Keratinocyte (primary cell): Measurements from ENCODE around the gene LPCAT1. TPM values are rescaled to one million over a fixed set of nuclear protein-coding genes. Genes with fewer than 3 reads are reported as not detected.

Experiments
- DNase-seq: peaks from one replicate; pipeline ENCODE4 v3.0.0-alpha.2; 2011; ENCODE audit warnings: low read depth, missing footprints, low spot score
- FAIRE-seq: peaks from 2 replicates; lab custom pipeline; 2011; peaks lifted over from hg19 to GRCh38; lab: Jason Lieb, UNC
- H2AFZ ChIP-seq: 2 replicates; pipeline ENCODE4 v1.6.0; 2012; ENCODE audit warnings: low read length, control low read depth, inconsistent platforms; ENCODE audit not compliant: control insufficient read depth
- H3K27ac ChIP-seq: 2 replicates; pipeline ENCODE4 v1.5.1; 2011; ENCODE audit warnings: low read length; ENCODE audit not compliant: control insufficient read depth, insufficient read depth
- H3K27me3 ChIP-seq: 3 replicates; pipeline ENCODE4 v1.6.0; 2011; ENCODE audit warnings: low read length; ENCODE audit not compliant: control insufficient read depth, insufficient read depth; ENCODE audit errors: extremely low read depth
- H3K36me3 ChIP-seq, 2 experiments: 2 replicates in 1 of 2; 3 replicates in 1 of 2; pipeline ENCODE4 v1.5.1; 2011; ENCODE audit warnings: low read length in 2 of 2, mild to moderate bottlenecking in 1 of 2; ENCODE audit not compliant: control insufficient read depth in 2 of 2, insufficient read depth in 2 of 2; ENCODE audit errors: extremely low read depth in 1 of 2
- H3K4me1 ChIP-seq: 3 replicates; pipeline ENCODE4 v1.5.1; 2011; ENCODE audit warnings: low read length; ENCODE audit not compliant: control insufficient read depth, insufficient read depth; ENCODE audit errors: extremely low read depth
- H3K4me2 ChIP-seq: 3 replicates; pipeline ENCODE4 v1.6.0; 2011; ENCODE audit warnings: low read depth, low read length; ENCODE audit not compliant: control insufficient read depth, insufficient read depth; ENCODE audit errors: extremely low read depth
- H3K4me3 ChIP-seq, 3 experiments: fragments of 200-600 bp in 1 of 3; sonication (generic) in 1 of 3; 2 replicates in 2 of 3; 3 replicates in 1 of 3; pipeline ENCODE4 v1.5.1; 2011 to 2016; ENCODE audit warnings: low read length in 3 of 3, mild to moderate bottlenecking in 3 of 3, control low read depth in 2 of 3, inconsistent platforms in 1 of 3, low read depth in 1 of 3, mixed read lengths in 1 of 3, mixed run types in 1 of 3, moderate library complexity in 1 of 3; ENCODE audit not compliant: control insufficient read depth in 2 of 3, insufficient read depth in 2 of 3; ENCODE audit errors: extremely low read depth in 1 of 3
- H3K79me2 ChIP-seq: 2 replicates; pipeline ENCODE4 v1.6.0; 2012; ENCODE audit warnings: low read length; ENCODE audit not compliant: control insufficient read depth, insufficient read depth
- H3K9ac ChIP-seq: 3 replicates; pipeline ENCODE4 v1.6.0; 2011; ENCODE audit warnings: low read length; ENCODE audit not compliant: control insufficient read depth, insufficient read depth; ENCODE audit errors: extremely low read depth
- H3K9me1 ChIP-seq: 3 replicates; pipeline ENCODE4 v1.6.0; 2011; ENCODE audit warnings: low read length; ENCODE audit not compliant: control insufficient read depth, insufficient read depth; ENCODE audit errors: extremely low read depth
- H3K9me3 ChIP-seq: 2 replicates; pipeline ENCODE4 v1.5.1; 2012; ENCODE audit warnings: low read depth, low read length; ENCODE audit not compliant: control insufficient read depth
- H4K20me1 ChIP-seq: 3 replicates; pipeline ENCODE4 v1.6.0; 2011; ENCODE audit warnings: low read length; ENCODE audit not compliant: control insufficient read depth, insufficient read depth; ENCODE audit errors: extremely low read depth
- EZH2 ChIP-seq: IDR thresholded peaks from one replicate; pipeline ENCODE4 v1.6.1; 2012; ENCODE audit warnings: inconsistent platforms, mild to moderate bottlenecking, low read length, moderate library complexity
- dilution Hi-C: fragments of 300-500 bp; cut with MboI; formaldehyde crosslinking; loops from one replicate; pipeline ENCODE4 v1.7.0; 2020; ENCODE audit warnings: low sequenced_read_pairs; ENCODE audit not compliant: extremely low pct_ligation_motif_present
- polyA plus RNA-seq, 5 experiments: library from polyadenylated mRNA; depleted of rRNA in 3 of 5; stranded (reverse) in 3 of 5; stranded (forward) in 1 of 5; unstranded in 1 of 5; fragments of >200 nt; gene quantifications; 1 replicate in 1 of 5; 2 replicates in 3 of 5; 3 replicates in 1 of 5; pipeline versions ENCODE4 v1.2.1 to v1.2.3, GENCODE V29; 2011 to 2012; ENCODE audit warnings: missing spikeins in 2 of 5, low read depth in 1 of 5, low replicate concordance in 1 of 5
- TF ChIP-seq, protein P1 (sequence below), 3 experiments: IDR thresholded peaks in 1 of 3; conservative IDR thresholded peaks in 1 of 3; optimal IDR thresholded peaks in 1 of 3; 2 replicates in 2 of 3; 3 replicates in 1 of 3; pipeline versions ENCODE3 to v1.5.1; 2011; ENCODE audit warnings: low read length in 3 of 3, mild to moderate bottlenecking in 3 of 3, moderate library complexity in 2 of 3, control low read depth in 1 of 3, inconsistent platforms in 1 of 3; ENCODE audit not compliant: insufficient read depth in 2 of 3; ENCODE audit errors: extremely low read depth in 1 of 3

The LPCAT1 gene
- polyA plus RNA-seq, 1 donor (not counting 4 experiments of a cell fraction or from before 2014, with no cell fraction given), result 32.9 TPM

GRCh38 chr5:1508659-1509290, 15.0 kb downstream of the LPCAT1 start:
- peaks cover 10% of the 10 kb centered on the region for H3K4me1 ChIP-seq
- DNase-seq (no peak), FAIRE-seq (no peak)
- no peak overlapping the region for H3K4me2 ChIP-seq
- H3K36me3 ChIP-seq, result peaks cover 16 to 18% of the 10 kb centered on the region in 2 experiments
- no peak overlapping the region for H3K4me3 ChIP-seq
- H2AFZ ChIP-seq, result no peak overlapping the region
- dilution Hi-C loops, result no loop called here
- no peak overlapping the region for H3K9ac ChIP-seq
- peaks cover 89% of the 10 kb centered on the region for H3K79me2 ChIP-seq
- TF ChIP-seq, protein P1, sequence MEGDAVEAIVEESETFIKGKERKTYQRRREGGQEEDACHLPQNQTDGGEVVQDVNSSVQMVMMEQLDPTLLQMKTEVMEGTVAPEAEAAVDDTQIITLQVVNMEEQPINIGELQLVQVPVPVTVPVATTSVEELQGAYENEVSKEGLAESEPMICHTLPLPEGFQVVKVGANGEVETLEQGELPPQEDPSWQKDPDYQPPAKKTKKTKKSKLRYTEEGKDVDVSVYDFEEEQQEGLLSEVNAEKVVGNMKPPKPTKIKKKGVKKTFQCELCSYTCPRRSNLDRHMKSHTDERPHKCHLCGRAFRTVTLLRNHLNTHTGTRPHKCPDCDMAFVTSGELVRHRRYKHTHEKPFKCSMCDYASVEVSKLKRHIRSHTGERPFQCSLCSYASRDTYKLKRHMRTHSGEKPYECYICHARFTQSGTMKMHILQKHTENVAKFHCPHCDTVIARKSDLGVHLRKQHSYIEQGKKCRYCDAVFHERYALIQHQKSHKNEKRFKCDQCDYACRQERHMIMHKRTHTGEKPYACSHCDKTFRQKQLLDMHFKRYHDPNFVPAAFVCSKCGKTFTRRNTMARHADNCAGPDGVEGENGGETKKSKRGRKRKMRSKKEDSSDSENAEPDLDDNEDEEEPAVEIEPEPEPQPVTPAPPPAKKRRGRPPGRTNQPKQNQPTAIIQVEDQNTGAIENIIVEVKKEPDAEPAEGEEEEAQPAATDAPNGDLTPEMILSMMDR (optimal IDR thresholded peaks at IDR 0.05 in 1 of 3, IDR thresholded peaks at IDR 0.05 in 1 of 3, conservative IDR thresholded peaks at IDR 0.05 in 1 of 3; ENCODE audit: extremely low read depth in 1 of 3, insufficient read depth in 2 of 3, low read length in 3 of 3), result no peak
- H3K9me1 ChIP-seq, result no peaks in the 10 kb centered on the region
- peaks cover 21% of the 10 kb centered on the region for H4K20me1 ChIP-seq
- no peaks in the 10 kb centered on the region for H3K27me3 ChIP-seq
- no peak overlapping the region for H3K27ac ChIP-seq
- H3K9me3 ChIP-seq, result no peaks in the 10 kb centered on the region

GRCh38 chr5:1507961-1508658, 15.7 kb downstream of the LPCAT1 start:
- Histone ChIP-seq H3K9ac (no peak overlapping the region), H3K27me3 (no peaks in the 10 kb centered on the region), H3K36me3 (peaks cover 16 to 18% of the 10 kb centered on the region in 2 experiments), H3K9me3 (no peaks in the 10 kb centered on the region), H3K4me1 (peaks cover 10% of the 10 kb centered on the region), H2AFZ (no peak overlapping the region), H3K27ac (no peak overlapping the region), H3K4me2 (no peak overlapping the region), H3K79me2 (peaks cover 93% of the 10 kb centered on the region), H3K9me1 (no peaks in the 10 kb centered on the region), H4K20me1 (peaks cover 21% of the 10 kb centered on the region), H3K4me3 (no peak overlapping the region)
- TF ChIP-seq, protein P1 (optimal IDR thresholded peaks at IDR 0.05 in 1 of 3, IDR thresholded peaks at IDR 0.05 in 1 of 3, conservative IDR thresholded peaks at IDR 0.05 in 1 of 3; ENCODE audit: extremely low read depth in 1 of 3, insufficient read depth in 2 of 3, low read length in 3 of 3), result no peak
- TF ChIP-seq EZH2, result no peak
- dilution Hi-C loops, result no loop called here
- FAIRE-seq, result no peak
- no peak for DNase-seq
